BE2C (cell line): ENCODE measurements around the gene MAP2.

Experiments
- DNase-seq: peaks from one replicate; pipeline ENCODE4 v3.0.0-alpha.2; 2020
- H3K27me3 ChIP-seq: fragments of 250-450 bp; sonication (Bioruptor Pico); 2 replicates; pipeline ENCODE4 v1.5.1; 2020; ENCODE audit warnings: mild to moderate bottlenecking
- H3K36me3 ChIP-seq: fragments of 250-450 bp; sonication (Bioruptor Pico); 2 replicates; pipeline ENCODE4 v1.5.1; 2020; ENCODE audit warnings: mild to moderate bottlenecking
- H3K4me1 ChIP-seq: fragments of 250-450 bp; sonication (Bioruptor Pico); 2 replicates; pipeline ENCODE4 v1.5.1; 2020
- H3K4me3 ChIP-seq: 2 replicates; pipeline ENCODE4 v1.5.1; 2011; ENCODE audit warnings: low read depth, low read length
- H3K9me3 ChIP-seq: fragments of 250-450 bp; sonication (Bioruptor Pico); 2 replicates; pipeline ENCODE4 v1.5.1; 2020
- CTCF ChIP-seq: IDR thresholded peaks from 2 replicates; pipeline ENCODE4 v1.5.1; 2012; ENCODE audit warnings: mild to moderate bottlenecking, low read depth, low read length

Gene MAP2

GRCh38 chr2:209629597-209629996 is 205.8 kb downstream of the MAP2 start:
- H3K9me3 ChIP-seq: no peaks in the 10 kb centered on the region
- no peaks in the 10 kb centered on the region for H3K27me3 ChIP-seq
- H3K4me1 ChIP-seq: peaks cover 28% of the 10 kb centered on the region
- H3K36me3 ChIP-seq: peaks cover 18% of the 10 kb centered on the region
- H3K4me3 ChIP-seq: no peak overlapping the region
- no peak for TF ChIP-seq CTCF
- DNase-seq: no peak

DNA sequence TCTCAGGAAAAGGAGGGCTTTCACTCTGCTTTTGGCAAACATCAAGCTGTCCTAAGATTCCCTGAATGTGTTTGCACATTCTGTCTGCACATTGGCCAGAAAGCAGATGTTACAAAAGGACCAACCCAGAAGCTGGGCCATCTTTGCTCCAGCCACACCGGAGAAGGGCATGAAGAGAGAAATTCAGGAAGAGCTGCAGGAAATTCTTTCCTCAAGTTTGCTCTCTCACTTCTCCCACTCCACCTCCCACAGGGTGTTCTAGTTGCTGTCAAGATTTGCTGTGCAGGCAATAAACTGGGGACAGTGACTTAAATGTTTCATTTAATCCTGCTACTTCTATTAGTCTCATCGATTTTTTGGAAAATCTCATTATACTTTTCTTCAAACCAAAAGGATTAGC is 210.1 kb downstream of the MAP2 start:
- no peak for TF ChIP-seq CTCF
- DNase-seq: no peak
- H3K27me3 ChIP-seq: no peaks in the 10 kb centered on the region
- H3K4me3 ChIP-seq: no peak overlapping the region
- peaks cover 4% of the 10 kb centered on the region for H3K36me3 ChIP-seq
- peaks cover 40% of the 10 kb centered on the region for H3K4me1 ChIP-seq
- H3K9me3 ChIP-seq: no peaks in the 10 kb centered on the region

DNA sequence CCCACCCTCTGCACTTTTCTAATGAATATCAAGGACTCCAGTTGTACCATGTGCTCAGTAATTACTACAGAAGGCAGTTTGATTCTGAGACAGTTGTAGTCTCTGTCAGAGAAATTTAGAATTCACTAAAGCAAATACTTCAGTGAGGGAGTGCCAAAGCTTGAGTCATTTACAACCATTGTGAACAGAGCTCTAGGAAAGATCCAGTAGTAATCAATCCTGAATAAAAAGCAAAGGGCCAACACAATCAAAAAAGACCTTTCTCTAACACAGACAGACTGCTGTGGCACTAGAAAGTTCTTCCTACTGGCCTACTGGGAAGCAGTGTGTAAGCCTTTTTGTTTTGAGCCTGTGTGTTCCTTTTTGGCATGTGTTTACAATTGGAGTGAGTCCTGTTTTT is 212.2 kb downstream of the MAP2 start:
- TF ChIP-seq CTCF: no peak
- Histone ChIP-seq H3K27me3 (no peaks in the 10 kb centered on the region), H3K4me3 (no peak overlapping the region), H3K9me3 (no peaks in the 10 kb centered on the region), H3K4me1 (peaks cover 41% of the 10 kb centered on the region), H3K36me3 (peaks cover 4% of the 10 kb centered on the region)
- DNase-seq: no peak

DNA sequence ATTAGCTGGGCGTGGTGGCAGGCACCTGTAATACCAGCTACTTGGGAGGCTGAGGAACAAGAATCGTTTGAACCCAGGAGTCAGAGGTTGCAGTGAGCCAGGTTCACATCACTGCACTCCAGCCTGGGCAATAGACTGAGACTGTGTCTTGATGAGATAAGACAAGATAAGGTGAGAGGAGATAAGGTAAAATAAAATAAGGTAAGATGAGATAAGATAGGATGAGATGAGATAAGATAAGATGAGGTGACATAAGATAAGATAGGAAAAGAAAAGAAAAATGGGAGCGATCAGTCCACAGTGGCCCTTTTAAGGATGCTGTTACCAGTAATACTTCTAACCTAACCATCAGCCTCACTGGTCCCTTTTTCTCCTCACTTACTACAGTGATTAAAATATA is 213.4 kb downstream of the MAP2 start:
- Histone ChIP-seq H3K36me3 (peaks cover 4% of the 10 kb centered on the region), H3K4me3 (no peak overlapping the region), H3K4me1 (peaks cover 33% of the 10 kb centered on the region), H3K27me3 (no peaks in the 10 kb centered on the region), H3K9me3 (no peaks in the 10 kb centered on the region)
- no peak for TF ChIP-seq CTCF
- no peak for DNase-seq

- peaks cover 4% of the 10 kb centered on the region for H3K36me3 ChIP-seq
- H3K4me3 ChIP-seq: no peak overlapping the region
- no peak for DNase-seq
Observed at GRCh38 chr2:209638346-209638745, 214.5 kb downstream of the MAP2 start.

DNA sequence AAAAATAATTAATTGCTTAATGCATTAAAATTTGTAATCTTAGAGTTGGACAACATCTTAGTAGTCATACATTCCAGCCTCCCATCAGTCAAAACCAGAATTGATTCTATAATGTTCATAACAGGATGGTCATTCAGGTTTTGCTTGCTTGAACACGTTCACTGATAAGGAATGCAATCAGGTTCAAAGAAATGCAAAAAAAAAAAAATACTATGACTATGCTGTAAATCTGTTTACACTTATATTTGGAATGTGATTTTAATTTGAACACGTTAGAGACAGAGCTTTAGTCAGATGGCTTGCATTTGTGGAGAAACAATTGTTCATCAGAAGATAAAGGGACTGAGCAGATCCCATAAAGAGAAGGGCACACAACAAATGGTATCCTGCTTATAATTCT is 216.5 kb downstream of the MAP2 start:
- TF ChIP-seq CTCF: no peak
- peaks cover 4% of the 10 kb centered on the region for H3K36me3 ChIP-seq
- no peak overlapping the region for H3K4me3 ChIP-seq
- H3K9me3 ChIP-seq: no peaks in the 10 kb centered on the region
- H3K4me1 ChIP-seq: peaks cover 30% of the 10 kb centered on the region
- H3K27me3 ChIP-seq: no peaks in the 10 kb centered on the region
- no peak for DNase-seq

More at GRCh38 chr2:209638346-209638745, 214.5 kb downstream of the MAP2 start:
- Histone ChIP-seq H3K27me3 (no peaks in the 10 kb centered on the region), H3K9me3 (no peaks in the 10 kb centered on the region), H3K4me1 (peaks cover 31% of the 10 kb centered on the region)
- no peak for TF ChIP-seq CTCF
